ENCODE results near the gene SF3B2.

SF3B2 gene

GRCh38 chr11:66055021-66055420 lies 2.9 kb downstream of the SF3B2 start:
- Histone ChIP-seq H3K4me3 (replicated peaks; ENCODE audit: low read depth, low read length) (no peak overlapping the region), H3K27me3 (replicated peaks; ENCODE audit: control insufficient read depth, insufficient read depth, low read length) (no peaks in the 10 kb centered on the region), H3K36me3 (ENCODE audit: control insufficient read depth, insufficient read depth, low read length) (peaks cover 39% of the 10 kb centered on the region)
- DNase-seq (ENCODE audit: extremely low read depth, insufficient read length): no peak
- TF ChIP-seq CTCF (IDR thresholded peaks at IDR 0.05; ENCODE audit: insufficient read depth, low read length, poor library complexity, severe bottlenecking): no peak

GRCh38 chr11:66056501-66056900 lies 4.3 kb downstream of the SF3B2 start:
- Histone ChIP-seq H3K36me3 (ENCODE audit: control insufficient read depth, insufficient read depth, low read length) (peaks cover 45% of the 10 kb centered on the region), H3K4me3 (replicated peaks; ENCODE audit: low read depth, low read length) (no peak overlapping the region), H3K27me3 (replicated peaks; ENCODE audit: control insufficient read depth, insufficient read depth, low read length) (no peaks in the 10 kb centered on the region)
- DNase-seq (ENCODE audit: extremely low read depth, insufficient read length): no peak
- TF ChIP-seq CTCF (IDR thresholded peaks at IDR 0.05; ENCODE audit: insufficient read depth, low read length, poor library complexity, severe bottlenecking): no peak

GRCh38 chr11:66059966-66060680 lies 8.0 kb downstream of the SF3B2 start:
- no peak for DNase-seq (ENCODE audit: extremely low read depth, insufficient read length)
- no peak for TF ChIP-seq CTCF (IDR thresholded peaks at IDR 0.05; ENCODE audit: insufficient read depth, low read length, poor library complexity, severe bottlenecking)
- H3K27me3 ChIP-seq (replicated peaks; ENCODE audit: control insufficient read depth, insufficient read depth, low read length): no peaks in the 10 kb centered on the region

GRCh38 chr11:66061268-66061667 lies 9.1 kb downstream of the SF3B2 start:
- no peak overlapping the region for H3K4me3 ChIP-seq (replicated peaks; ENCODE audit: low read depth, low read length)
- peaks cover 48% of the 10 kb centered on the region for H3K36me3 ChIP-seq (ENCODE audit: control insufficient read depth, insufficient read depth, low read length)
- DNase-seq (ENCODE audit: extremely low read depth, insufficient read length): no peak
- no peaks in the 10 kb centered on the region for H3K27me3 ChIP-seq (replicated peaks; ENCODE audit: control insufficient read depth, insufficient read depth, low read length)
- no peak for TF ChIP-seq CTCF (IDR thresholded peaks at IDR 0.05; ENCODE audit: insufficient read depth, low read length, poor library complexity, severe bottlenecking)

More at GRCh38 chr11:66059966-66060680, 8.0 kb downstream of the SF3B2 start:
- H3K36me3 ChIP-seq (ENCODE audit: control insufficient read depth, insufficient read depth, low read length): peaks cover 53% of the 10 kb centered on the region
- no peak overlapping the region for H3K4me3 ChIP-seq (replicated peaks; ENCODE audit: low read depth, low read length)

- TF ChIP-seq CTCF (IDR thresholded peaks at IDR 0.05; ENCODE audit: insufficient read depth, low read length, poor library complexity, severe bottlenecking): no peak
- no peak for DNase-seq (ENCODE audit: extremely low read depth, insufficient read length)
- Histone ChIP-seq H3K4me3 (replicated peaks; ENCODE audit: low read depth, low read length) (no peak overlapping the region), H3K27me3 (replicated peaks; ENCODE audit: control insufficient read depth, insufficient read depth, low read length) (no peaks in the 10 kb centered on the region), H3K36me3 (ENCODE audit: control insufficient read depth, insufficient read depth, low read length) (peaks cover 47% of the 10 kb centered on the region)
Observed at GRCh38 chr11:66062408-66062807, 10.2 kb downstream of the SF3B2 start.

GRCh38 chr11:66063900-66064299 lies 11.7 kb downstream of the SF3B2 start:
- H3K27me3 ChIP-seq (replicated peaks; ENCODE audit: control insufficient read depth, insufficient read depth, low read length): no peaks in the 10 kb centered on the region
- peaks cover 44% of the 10 kb centered on the region for H3K36me3 ChIP-seq (ENCODE audit: control insufficient read depth, insufficient read depth, low read length)
- TF ChIP-seq CTCF (IDR thresholded peaks at IDR 0.05; ENCODE audit: insufficient read depth, low read length, poor library complexity, severe bottlenecking): no peak
- H3K4me3 ChIP-seq (replicated peaks; ENCODE audit: low read depth, low read length): no peak overlapping the region
- DNase-seq (ENCODE audit: extremely low read depth, insufficient read length): no peak
